BLaER1 treated with 17β-estradiol and CSF1 and Interleukin-3, amounts not matched to agents 10 nM and 100 nM (cell line): ENCODE measurements around the gene CPNE6.

Experiments
- H3K27ac ChIP-seq, 11 experiments: shearing (Covaris generic); formaldehyde crosslinking; 2 replicates each; pipeline ENCODE4 v1.8.1; 2022
- H3K27me3 ChIP-seq, 11 experiments: shearing (Covaris generic); formaldehyde crosslinking; 2 replicates each; pipeline ENCODE4 v1.8.1; 2022
- H3K36me3 ChIP-seq, 11 experiments: shearing (Covaris generic); formaldehyde crosslinking; 2 replicates each; pipeline ENCODE4 v1.8.1; 2022
- H3K4me1 ChIP-seq, 10 experiments: shearing (Covaris generic); formaldehyde crosslinking; 2 replicates each; pipeline ENCODE4 v1.8.1; 2022
- H3K4me2 ChIP-seq, 11 experiments: shearing (Covaris generic); formaldehyde crosslinking; 2 replicates each; pipeline ENCODE4 v1.8.1; 2022
- H3K4me3 ChIP-seq, 10 experiments: shearing (Covaris generic); formaldehyde crosslinking; 2 replicates each; pipeline ENCODE4 v1.8.1; 2022
- H3K9ac ChIP-seq, 11 experiments: shearing (Covaris generic); formaldehyde crosslinking; 2 replicates each; pipeline ENCODE4 v1.8.1; 2022
- H3K9me3 ChIP-seq, 11 experiments: shearing (Covaris generic); formaldehyde crosslinking; replicated peaks in 1 of 11; 2 replicates each; pipeline ENCODE4 v1.8.1; 2022
- H4K20me1 ChIP-seq, 11 experiments: shearing (Covaris generic); formaldehyde crosslinking; 2 replicates each; pipeline ENCODE4 v1.8.1; 2022
- Cebpa-rat ChIP-seq, 11 experiments: shearing (Covaris generic); IDR thresholded peaks; 2 replicates each; pipeline ENCODE4 v1.8.1; 2022

CPNE6 gene

GRCh38 chr14:24058260-24058950, 13.0 kb upstream of the CPNE6 start:
- H3K36me3 ChIP-seq: no peaks in the 10 kb centered on the region
- H3K27me3 ChIP-seq: peaks cover 0 to 14% (median 7%) of the 10 kb centered on the region in 11 experiments; a peak in 13 of 22 replicates
- H3K4me3 ChIP-seq: no peak overlapping the region
- H3K4me2 ChIP-seq: no peak overlapping the region
- TF ChIP-seq Cebpa-rat (IDR thresholded peaks at IDR 0.05): no peak
- H3K27ac ChIP-seq: no peak overlapping the region
- H3K9ac ChIP-seq: 0 out of 22 replicates have a peak overlapping the region, but pooled peaks of 1 of the 11 experiments have one; percentile 5
- no peaks in the 10 kb centered on the region for H3K9me3 ChIP-seq
- peaks cover 0 to 26% (median 0%) of the 10 kb centered on the region in 11 experiments; a peak in 3 of 22 replicates for H4K20me1 ChIP-seq
- peaks cover 0 to 12% (median 5%) of the 10 kb centered on the region in 10 experiments; a peak in 9 of 20 replicates for H3K4me1 ChIP-seq

GRCh38 chr14:24058951-24059475, 12.3 kb upstream of the CPNE6 start:
- peaks cover 0 to 13% (median 3%) of the 10 kb centered on the region in 10 experiments; a peak in 9 of 20 replicates for H3K4me1 ChIP-seq
- H3K27ac ChIP-seq: no peak overlapping the region
- no peak for TF ChIP-seq Cebpa-rat (IDR thresholded peaks at IDR 0.05)
- H3K4me2 ChIP-seq: no peak overlapping the region
- no peak overlapping the region for H3K9ac ChIP-seq
- no peaks in the 10 kb centered on the region for H3K36me3 ChIP-seq
- peaks cover 0 to 8% (median under 1%) of the 10 kb centered on the region in 11 experiments; a peak in 4 of 22 replicates for H3K27me3 ChIP-seq
- no peak overlapping the region for H3K4me3 ChIP-seq
- no peaks in the 10 kb centered on the region for H3K9me3 ChIP-seq
- H4K20me1 ChIP-seq: peaks cover 0 to 20% (median 0%) of the 10 kb centered on the region in 11 experiments; a peak in 3 of 22 replicates

GRCh38 chr14:24059841-24060388, 11.4 kb upstream of the CPNE6 start:
- no peaks in the 10 kb centered on the region for H3K36me3 ChIP-seq
- no peak for TF ChIP-seq Cebpa-rat (IDR thresholded peaks at IDR 0.05)
- H4K20me1 ChIP-seq: peaks cover 0 to 15% (median 0%) of the 10 kb centered on the region in 11 experiments; a peak in 2 of 22 replicates
- H3K27me3 ChIP-seq: no peaks in the 10 kb centered on the region
- H3K9me3 ChIP-seq: no peaks in the 10 kb centered on the region
- peaks cover 0 to 18% (median 3%) of the 10 kb centered on the region in 10 experiments; a peak in 9 of 20 replicates for H3K4me1 ChIP-seq
- no peak overlapping the region for H3K27ac ChIP-seq
- H3K9ac ChIP-seq: no peak overlapping the region
- H3K4me3 ChIP-seq: no peak overlapping the region
- no peak overlapping the region for H3K4me2 ChIP-seq

GRCh38 chr14:24060443-24060842, 10.9 kb upstream of the CPNE6 start:
- Histone ChIP-seq H3K4me2 (no peak overlapping the region), H3K36me3 (no peaks in the 10 kb centered on the region), H3K4me3 (no peak overlapping the region), H3K9me3 (no peaks in the 10 kb centered on the region), H3K9ac (no peak overlapping the region), H3K4me1 (peaks cover 0 to 18% (median 3%) of the 10 kb centered on the region in 10 experiments; a peak in 9 of 20 replicates), H3K27me3 (no peaks in the 10 kb centered on the region), H3K27ac (no peak overlapping the region), H4K20me1 (peaks cover 0 to 15% (median 0%) of the 10 kb centered on the region in 11 experiments; a peak in 2 of 22 replicates)
- no peak for TF ChIP-seq Cebpa-rat (IDR thresholded peaks at IDR 0.05)

- no peaks in the 10 kb centered on the region for H3K27me3 ChIP-seq
- TF ChIP-seq Cebpa-rat (IDR thresholded peaks at IDR 0.05): no peak
- no peak overlapping the region for H3K4me2 ChIP-seq
- H3K4me1 ChIP-seq: peaks cover 0 to 18% (median 3%) of the 10 kb centered on the region in 10 experiments; a peak in 9 of 20 replicates
- H3K36me3 ChIP-seq: no peaks in the 10 kb centered on the region
- H4K20me1 ChIP-seq: peaks cover 0 to 15% (median 0%) of the 10 kb centered on the region in 11 experiments; a peak in 2 of 22 replicates
- H3K27ac ChIP-seq: no peak overlapping the region
- no peak overlapping the region for H3K4me3 ChIP-seq
- H3K9me3 ChIP-seq: no peaks in the 10 kb centered on the region
- H3K9ac ChIP-seq: no peak overlapping the region
Measured at GRCh38 chr14:24060984-24061913, 10.1 kb upstream of the CPNE6 start.

- Histone ChIP-seq H3K4me3 (no peak overlapping the region), H3K27ac (no peak overlapping the region), H3K27me3 (no peaks in the 10 kb centered on the region), H3K9me3 (no peaks in the 10 kb centered on the region), H4K20me1 (peaks cover 0 to 15% (median 0%) of the 10 kb centered on the region in 11 experiments; a peak in 1 of 22 replicates), H3K9ac (no peak overlapping the region), H3K4me1 (peaks cover 0 to 7% (median 0%) of the 10 kb centered on the region in 10 experiments; a peak in 5 of 20 replicates), H3K36me3 (no peaks in the 10 kb centered on the region), H3K4me2 (no peak overlapping the region)
- TF ChIP-seq Cebpa-rat (IDR thresholded peaks at IDR 0.05): no peak
Measured at GRCh38 chr14:24062216-24062980, 9.0 kb upstream of the CPNE6 start.

GRCh38 chr14:24063263-24063836, 8.0 kb upstream of the CPNE6 start:
- Histone ChIP-seq H3K9me3 (no peaks in the 10 kb centered on the region), H3K9ac (no peak overlapping the region), H3K4me3 (no peak overlapping the region), H3K27ac (no peak overlapping the region), H4K20me1 (peaks cover 0 to 7% (median 0%) of the 10 kb centered on the region in 11 experiments; a peak in 1 of 22 replicates), H3K4me1 (peaks cover 0 to 10% (median 2%) of the 10 kb centered on the region in 10 experiments; a peak in 11 of 20 replicates), H3K27me3 (no peaks in the 10 kb centered on the region), H3K36me3 (no peaks in the 10 kb centered on the region), H3K4me2 (0 out of 22 replicates have a peak overlapping the region, but pooled peaks of 1 of the 11 experiments have one; percentile 10)
- TF ChIP-seq Cebpa-rat (IDR thresholded peaks at IDR 0.05): no peak
